NB4 (cell line): ENCODE results near the gene MEIS1.

Experiments used
- MYC ChIP-seq: IDR thresholded peaks from 2 replicates; pipeline ENCODE4 v1.6.1; 2011; ENCODE audit warnings: low read depth, low read length
- POLR2A ChIP-seq: IDR thresholded peaks from 2 replicates; pipeline ENCODE4 v1.6.1; 2011; ENCODE audit warnings: mild to moderate bottlenecking; ENCODE audit not compliant: insufficient read length; ENCODE audit errors: extremely low read depth
- TF ChIP-seq, protein P1 (sequence below): IDR thresholded peaks from one replicate; pipeline ENCODE4 v1.5.1; 2012; ENCODE audit warnings: low read depth, low read length
- TF ChIP-seq, protein P2 (sequence below): IDR thresholded peaks from 2 replicates; pipeline ENCODE4 v1.6.1; 2011; ENCODE audit warnings: low read depth, low read length

DNA sequence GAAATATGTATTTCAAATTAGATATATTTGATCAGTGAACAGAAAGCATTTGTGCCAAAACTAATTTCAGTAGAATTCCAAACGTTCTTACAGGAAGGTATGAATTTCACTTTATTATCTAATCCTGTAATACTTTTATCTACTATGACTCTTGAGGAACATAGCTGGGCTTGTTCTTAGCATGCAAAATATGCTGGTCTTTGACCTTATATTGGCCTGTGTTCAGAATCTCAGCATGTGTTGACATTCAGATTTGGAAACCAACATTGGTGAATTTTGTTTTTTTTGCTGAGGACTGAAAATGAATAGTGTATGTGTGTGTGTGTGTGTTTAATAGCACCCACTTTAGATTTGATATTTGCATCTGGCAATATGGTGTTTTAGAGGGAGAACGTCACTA lies 112.2 kb downstream of the MEIS1 start:
- TF ChIP-seq, protein P1, sequence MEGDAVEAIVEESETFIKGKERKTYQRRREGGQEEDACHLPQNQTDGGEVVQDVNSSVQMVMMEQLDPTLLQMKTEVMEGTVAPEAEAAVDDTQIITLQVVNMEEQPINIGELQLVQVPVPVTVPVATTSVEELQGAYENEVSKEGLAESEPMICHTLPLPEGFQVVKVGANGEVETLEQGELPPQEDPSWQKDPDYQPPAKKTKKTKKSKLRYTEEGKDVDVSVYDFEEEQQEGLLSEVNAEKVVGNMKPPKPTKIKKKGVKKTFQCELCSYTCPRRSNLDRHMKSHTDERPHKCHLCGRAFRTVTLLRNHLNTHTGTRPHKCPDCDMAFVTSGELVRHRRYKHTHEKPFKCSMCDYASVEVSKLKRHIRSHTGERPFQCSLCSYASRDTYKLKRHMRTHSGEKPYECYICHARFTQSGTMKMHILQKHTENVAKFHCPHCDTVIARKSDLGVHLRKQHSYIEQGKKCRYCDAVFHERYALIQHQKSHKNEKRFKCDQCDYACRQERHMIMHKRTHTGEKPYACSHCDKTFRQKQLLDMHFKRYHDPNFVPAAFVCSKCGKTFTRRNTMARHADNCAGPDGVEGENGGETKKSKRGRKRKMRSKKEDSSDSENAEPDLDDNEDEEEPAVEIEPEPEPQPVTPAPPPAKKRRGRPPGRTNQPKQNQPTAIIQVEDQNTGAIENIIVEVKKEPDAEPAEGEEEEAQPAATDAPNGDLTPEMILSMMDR, result no peak
- TF ChIP-seq POLR2A, result no peak
- TF ChIP-seq, protein P2, sequence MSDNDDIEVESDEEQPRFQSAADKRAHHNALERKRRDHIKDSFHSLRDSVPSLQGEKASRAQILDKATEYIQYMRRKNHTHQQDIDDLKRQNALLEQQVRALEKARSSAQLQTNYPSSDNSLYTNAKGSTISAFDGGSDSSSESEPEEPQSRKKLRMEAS, result no peak
- no peak for TF ChIP-seq MYC
